OCI-LY7 (cell line): ENCODE results near the gene MEF2D.

Experiments used
- EZH2phosphoT487 ChIP-seq: fragments of 200-600 bp; sonication (generic); IDR thresholded peaks from 2 replicates; pipeline ENCODE4 v1.6.1; 2018; ENCODE audit warnings: low read depth, borderline replicate concordance, mild to moderate bottlenecking, mixed run types, antibody characterized with exemption, low read length, moderate library complexity, mixed read lengths
- TF ChIP-seq, protein P1 (sequence below): fragments of 200-600 bp; sonication (generic); conservative IDR thresholded peaks from 2 replicates; pipeline ENCODE4 v1.5.1; 2014; ENCODE audit warnings: mild to moderate bottlenecking, antibody characterized with exemption, low read length, moderate library complexity, mixed read lengths

DNA sequence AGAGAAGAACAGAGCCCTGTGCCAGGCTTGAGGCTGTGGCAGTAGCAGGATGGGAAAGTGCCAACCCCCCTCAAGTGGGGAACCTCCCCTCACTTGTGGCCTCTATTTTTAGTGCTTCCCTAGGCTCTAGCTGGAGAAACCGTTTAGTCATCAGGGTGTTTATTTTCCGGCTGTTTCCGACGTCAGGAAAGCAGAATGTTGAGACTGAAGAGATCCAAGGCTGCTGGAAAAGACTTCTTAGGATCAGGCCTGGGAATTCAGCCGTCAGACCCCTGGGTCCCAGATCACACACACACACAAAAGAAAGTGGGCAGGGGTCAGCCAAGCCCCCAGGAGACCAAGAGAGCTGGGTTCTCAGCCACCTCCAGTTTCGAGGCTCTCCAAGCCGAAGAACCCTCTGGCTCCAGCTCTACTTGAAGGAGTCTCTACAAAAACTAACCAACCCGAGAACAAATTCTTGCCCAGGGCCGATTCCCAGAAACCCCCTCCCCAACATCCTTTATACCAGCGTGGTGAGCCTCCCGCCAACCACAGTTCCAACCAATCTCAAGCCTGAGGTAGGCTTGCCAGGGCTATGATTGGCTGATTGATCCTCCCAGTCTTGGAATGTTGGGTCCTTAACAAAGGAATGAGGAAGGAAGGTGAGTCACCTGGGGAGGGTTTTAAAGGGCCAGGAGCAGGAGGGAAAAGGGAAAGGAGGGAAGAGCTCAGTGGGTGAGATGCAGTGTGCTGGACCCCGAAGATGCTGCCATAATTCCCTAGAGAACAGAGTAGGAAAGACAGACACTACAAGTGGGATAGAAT, 2.5 kb upstream of the MEF2D start:
- TF ChIP-seq, protein P1, sequence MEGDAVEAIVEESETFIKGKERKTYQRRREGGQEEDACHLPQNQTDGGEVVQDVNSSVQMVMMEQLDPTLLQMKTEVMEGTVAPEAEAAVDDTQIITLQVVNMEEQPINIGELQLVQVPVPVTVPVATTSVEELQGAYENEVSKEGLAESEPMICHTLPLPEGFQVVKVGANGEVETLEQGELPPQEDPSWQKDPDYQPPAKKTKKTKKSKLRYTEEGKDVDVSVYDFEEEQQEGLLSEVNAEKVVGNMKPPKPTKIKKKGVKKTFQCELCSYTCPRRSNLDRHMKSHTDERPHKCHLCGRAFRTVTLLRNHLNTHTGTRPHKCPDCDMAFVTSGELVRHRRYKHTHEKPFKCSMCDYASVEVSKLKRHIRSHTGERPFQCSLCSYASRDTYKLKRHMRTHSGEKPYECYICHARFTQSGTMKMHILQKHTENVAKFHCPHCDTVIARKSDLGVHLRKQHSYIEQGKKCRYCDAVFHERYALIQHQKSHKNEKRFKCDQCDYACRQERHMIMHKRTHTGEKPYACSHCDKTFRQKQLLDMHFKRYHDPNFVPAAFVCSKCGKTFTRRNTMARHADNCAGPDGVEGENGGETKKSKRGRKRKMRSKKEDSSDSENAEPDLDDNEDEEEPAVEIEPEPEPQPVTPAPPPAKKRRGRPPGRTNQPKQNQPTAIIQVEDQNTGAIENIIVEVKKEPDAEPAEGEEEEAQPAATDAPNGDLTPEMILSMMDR = no peak
- no peak for TF ChIP-seq EZH2phosphoT487
